GM10847 (cell line): ENCODE data around the gene ESRP2.

ENCODE experiments used
- POLR2A ChIP-seq: IDR thresholded peaks from 2 replicates; pipeline ENCODE4 v1.6.1; 2011; ENCODE audit not compliant: insufficient read length; ENCODE audit errors: extremely low read depth

Gene ESRP2

GRCh38 chr16:68247932-68248331 lies 12.0 kb upstream of the ESRP2 start:
- TF ChIP-seq POLR2A = no peak

DNA sequence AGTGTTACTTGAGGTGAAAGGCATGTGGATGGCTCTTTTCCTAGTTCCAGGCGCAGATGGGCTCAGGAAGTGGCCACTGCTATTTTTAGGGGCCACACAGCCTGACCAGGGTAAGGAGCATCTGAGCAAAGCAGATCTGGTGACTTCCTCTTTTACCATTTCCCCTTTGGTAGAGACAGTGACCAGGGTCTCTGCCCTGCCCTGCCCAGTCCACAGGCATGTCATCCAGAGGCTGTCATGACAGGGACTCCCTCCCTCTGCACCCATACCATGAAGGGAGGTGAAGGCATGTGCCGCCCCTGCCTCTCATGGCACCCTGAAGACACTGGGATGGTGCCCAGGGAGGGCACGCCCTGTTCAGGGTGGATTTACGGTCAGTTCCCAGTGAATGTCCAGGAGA lies 11.5 kb upstream of the ESRP2 start:
- no peak for TF ChIP-seq POLR2A

DNA sequence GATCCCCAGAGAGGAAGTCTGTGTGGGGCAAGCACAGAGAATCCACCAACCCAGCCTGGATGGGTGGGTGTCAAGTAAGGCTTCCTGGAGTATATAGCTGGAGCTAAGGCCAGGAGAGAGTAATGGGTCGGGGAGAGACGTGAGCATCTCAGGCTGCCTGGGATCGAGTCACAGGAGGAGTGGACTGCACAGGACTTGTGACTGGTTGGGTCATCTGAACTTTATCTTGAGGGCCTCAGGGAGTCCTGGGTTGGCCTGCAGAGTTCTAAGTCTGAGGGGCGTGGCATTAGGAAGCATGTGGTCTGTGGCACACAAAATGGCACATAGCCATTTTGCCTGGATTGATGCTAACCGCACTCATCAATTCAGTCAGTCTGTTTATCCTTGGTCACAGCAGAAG lies 10.7 kb upstream of the ESRP2 start:
- TF ChIP-seq POLR2A = no peak

DNA sequence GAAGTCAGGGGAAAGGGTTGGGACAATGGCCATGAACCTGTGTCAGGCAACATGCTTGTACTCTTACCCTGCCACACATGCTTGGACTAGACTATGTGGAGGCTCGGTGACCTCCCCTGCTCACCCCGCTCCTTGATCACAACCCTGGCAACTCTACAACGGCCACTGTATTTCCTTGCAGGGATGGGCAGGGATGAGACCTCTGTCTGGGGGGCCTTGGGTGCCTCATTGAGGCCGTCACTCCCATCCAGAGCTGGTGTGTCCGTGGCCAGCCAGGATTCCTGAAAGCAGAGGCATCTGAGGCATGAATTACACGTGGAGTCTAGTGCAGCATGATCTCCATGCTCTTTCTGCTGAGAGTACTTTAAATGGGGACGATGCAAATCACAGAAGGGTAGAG lies 10.2 kb upstream of the ESRP2 start:
- TF ChIP-seq POLR2A = no peak

DNA sequence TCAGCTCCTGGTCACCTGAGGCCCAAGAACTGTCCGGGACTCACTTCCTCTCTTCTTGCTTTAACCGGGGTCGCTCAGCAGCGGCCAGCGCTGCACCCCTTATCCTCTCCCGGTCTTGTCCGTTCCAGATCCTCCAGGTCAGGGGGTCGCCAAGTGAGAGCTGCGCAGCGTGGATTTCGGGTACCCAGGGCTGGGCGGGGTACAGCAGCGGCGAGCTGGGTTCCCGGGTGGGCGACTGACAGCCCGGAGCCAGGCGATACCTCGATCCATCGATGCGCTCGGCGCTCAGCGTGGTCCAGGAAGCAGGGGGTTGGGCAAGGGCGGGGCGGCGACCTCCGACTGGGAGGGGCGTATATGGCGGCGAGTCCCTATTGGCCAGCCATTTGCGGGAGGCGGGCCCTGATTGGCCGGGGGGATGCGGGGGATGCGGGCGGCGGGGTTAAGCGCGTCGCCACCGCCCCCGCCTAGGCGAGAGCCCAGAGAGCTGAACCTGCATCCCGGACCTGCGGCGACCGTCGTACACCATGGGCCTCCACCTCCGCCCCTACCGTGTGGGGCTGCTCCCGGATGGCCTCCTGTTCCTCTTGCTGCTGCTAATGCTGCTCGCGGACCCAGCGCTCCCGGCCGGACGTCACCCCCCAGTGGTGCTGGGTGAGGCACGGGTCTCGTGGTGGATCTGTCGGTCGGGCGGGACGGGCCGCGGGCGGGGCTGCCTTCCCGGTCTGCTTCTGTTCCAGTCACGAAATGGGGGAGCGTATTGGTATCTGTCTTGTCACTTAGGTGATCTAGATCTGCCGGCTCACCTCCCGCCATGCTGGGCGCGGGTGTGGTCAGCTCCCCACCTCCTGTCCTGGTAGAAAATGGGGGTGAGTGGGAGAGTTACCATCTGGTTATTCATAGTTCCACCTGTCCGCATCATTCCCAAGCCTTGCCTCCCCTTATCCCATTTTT lies 9.3 kb upstream of the ESRP2 start, which contains the start of gene PLA2G15:
Gene PLA2G15 (plus strand): TSS at position 471 of the 951 bp plus-strand sequence. CDS start 54 bp downstream, at position 525.
- peak; percentile 33 for TF ChIP-seq POLR2A

DNA sequence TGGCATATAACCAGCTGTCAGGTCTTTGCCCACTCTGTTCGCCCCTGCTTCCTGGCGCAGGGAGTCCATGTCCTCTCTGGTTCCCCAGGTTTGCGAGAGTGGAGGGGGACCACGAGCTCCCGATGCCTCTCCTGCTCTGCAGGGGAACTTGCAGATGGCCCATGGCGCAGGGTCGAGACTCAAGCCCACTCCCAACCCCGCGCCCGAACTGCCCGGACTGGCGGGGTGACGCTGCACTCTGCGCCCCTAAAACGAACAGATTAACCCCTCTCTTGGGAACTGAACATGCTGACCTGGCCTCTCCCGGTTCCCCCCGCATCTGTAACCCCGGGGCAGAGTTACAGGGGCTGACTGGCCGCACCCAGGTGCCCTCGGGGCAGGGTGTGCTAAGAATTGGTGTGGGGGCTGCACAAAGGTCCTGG lies 8.6 kb upstream of the ESRP2 start:
- no peak for TF ChIP-seq POLR2A

GRCh38 chr16:68242926-68243858 lies 7.3 kb upstream of the ESRP2 start:
- TF ChIP-seq POLR2A = no peak

GRCh38 chr16:68242085-68242484 lies 6.2 kb upstream of the ESRP2 start:
- TF ChIP-seq POLR2A = no peak

DNA sequence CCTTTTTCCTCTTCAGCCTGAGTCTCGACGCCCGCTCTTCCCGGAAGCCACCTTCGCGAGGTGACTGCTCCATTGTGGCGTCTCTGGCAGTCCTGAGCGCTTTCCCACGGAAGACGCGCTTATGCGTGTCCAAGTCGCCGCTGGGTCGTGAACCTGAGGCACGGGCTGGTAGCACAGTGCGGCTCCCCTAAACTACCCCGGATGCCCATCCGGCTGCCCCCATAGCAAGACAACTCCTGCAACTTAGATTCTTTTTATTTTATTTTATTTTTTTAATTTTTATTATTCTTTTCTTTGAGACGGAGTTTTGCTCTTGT lies 2.1 kb upstream of the ESRP2 start:
- TF ChIP-seq POLR2A = no peak

- TF ChIP-seq POLR2A = peak; percentile 25
Measured at GRCh38 chr16:68237243-68238028, 1.5 kb upstream of the ESRP2 start.

DNA sequence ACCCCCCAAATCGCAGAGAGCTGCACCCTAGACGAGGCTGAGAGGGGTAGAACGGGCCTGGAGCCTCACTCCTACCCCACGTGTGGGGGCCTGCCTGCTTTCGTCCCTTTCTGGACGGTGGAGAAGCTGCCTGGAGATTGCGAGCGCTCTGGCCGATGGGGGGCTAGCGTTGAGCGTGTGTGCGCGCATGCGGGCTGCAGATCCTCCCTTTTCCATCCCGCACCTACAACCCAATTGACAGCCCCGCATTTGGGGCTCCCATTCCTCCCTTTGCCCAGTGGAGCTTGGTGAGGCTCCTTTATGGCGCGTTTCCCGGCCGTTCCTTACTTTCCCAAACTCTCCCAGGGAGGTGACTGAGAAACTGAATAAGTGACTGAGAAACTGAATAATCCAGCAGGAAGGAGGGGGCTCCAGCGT lies 907 bp upstream of the ESRP2 start:
- no peak for TF ChIP-seq POLR2A

DNA sequence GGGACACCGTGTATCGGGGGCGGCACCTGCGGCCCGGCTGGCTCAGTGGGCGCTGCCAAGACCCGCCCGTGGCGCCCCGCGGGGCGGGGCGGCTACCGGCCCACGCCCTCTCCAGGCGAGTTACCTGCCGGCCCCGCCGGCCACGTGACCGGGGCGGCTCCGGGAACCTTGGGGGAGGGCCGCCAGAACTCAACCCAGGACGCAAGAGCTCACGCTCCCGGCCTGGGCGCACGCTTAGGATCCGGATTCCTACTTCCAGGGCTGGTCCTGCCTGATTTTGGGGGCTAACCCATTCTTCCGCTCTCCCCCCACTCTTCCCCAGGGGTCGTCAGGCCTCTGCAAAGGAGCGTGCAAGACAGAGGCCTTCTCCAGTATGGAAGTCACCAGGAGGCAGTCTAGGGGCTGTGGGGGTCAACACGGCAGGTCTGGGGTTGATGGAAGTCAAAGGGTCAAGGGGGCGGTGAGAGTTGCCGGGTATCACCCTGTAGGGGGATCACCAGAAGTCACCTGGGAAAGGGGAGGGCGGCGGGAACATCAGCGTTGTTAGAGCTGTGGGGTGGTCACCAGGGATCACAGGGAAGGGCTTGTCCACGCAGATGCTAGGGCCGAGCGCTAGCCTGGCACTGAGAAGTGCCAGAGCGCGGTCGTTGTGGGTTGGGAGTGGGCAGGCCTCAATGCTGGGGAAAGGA lies 354 bp upstream of the ESRP2 start:
- no peak for TF ChIP-seq POLR2A

DNA sequence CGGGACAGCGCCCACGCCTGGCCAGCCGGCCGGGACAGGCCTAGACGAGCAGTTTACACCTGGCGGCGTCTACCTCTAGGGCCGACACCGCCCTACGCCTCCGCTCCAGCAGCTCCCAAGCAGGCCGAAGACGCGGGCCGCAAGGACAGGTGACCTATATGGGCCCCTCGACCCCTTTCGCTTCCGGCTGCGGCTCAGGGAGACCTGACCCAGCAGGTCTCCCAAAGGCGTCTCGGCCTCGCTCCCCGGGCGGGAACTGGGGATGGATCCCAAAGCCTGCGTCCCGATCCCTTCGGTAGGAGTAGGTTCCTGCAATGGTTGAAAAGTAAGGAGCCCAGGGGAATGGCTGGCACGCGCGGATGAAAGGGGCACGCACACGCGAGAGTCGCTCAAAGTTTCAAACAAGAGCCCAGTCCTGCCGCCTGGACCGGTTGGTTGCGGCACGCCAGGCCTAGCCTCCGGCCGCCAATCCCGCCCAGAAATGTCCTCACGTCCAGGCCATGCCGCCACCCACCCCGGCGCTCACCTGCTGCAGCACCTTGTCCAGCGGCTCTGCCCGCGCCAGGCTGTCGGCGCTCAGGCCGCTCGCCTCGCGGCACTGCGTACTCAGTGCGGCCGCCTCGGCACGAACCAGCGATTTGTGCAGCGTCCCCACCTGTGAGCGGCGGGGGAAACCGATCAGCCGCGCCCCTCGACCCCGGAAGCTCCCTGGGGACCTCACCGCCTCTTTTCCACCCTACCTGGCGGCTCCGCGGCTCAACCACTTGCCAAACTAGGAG lies 630 bp downstream of the ESRP2 start:
- TF ChIP-seq POLR2A = no peak
